Measurements from ENCODE around the gene CGN. TPM values are rescaled to one million over a fixed set of nuclear protein-coding genes. Genes with fewer than 3 reads are reported as not detected.
A peak's percentile ranks its signal among the peaks of the same experiment; 100 is the strongest.

CGN gene
- total RNA-seq, 2 experiments from 2014 or later: 1.7 to 1.9 TPM

DNA sequence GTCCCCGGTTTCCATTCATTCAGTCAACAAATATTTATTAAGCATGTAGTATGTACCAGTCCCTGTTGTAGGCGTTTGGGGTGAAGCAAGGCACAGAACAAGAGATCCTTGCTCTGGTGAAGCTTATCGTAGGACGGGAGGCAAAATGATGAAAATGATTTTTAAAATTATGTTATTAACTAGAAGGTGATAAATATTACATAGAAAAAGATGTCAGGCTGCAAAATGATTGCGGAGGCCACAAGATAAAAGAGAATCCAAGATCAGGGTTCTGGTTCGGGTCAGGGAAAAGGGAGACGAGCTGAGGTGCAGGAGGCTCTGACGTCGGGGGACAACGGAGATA lies 602 bp upstream of the CGN start:
- intact Hi-C loops (cut with micrococcal nuclease): loop anchor here (10.0 kb wide), 1 partner anchor 66 kb away; no protein-coding TSS in a partner anchor
- Mint-ChIP-seq H3K27me3 (no peaks in the 10 kb centered on the region), H3K4me1 (ENCODE audit: low read depth) (peaks cover 27% of the 10 kb centered on the region), H3K9me3 (no peaks in the 10 kb centered on the region), H3K4me3 (peak overlapping the region; percentile 80), H3K36me3 (ENCODE audit: low read depth) (no peaks in the 10 kb centered on the region), H3K27ac (peak overlapping the region; percentile 69)
- ChIA-PET CTCF (interaction anchor here (0.6 to 1.9 kb wide), 6 partner anchors 9 to 125 kb away, joined by 3 to 6 read pairs (median 4); no protein-coding TSS in a partner anchor), POLR2A (no interaction called here)
- no peak for ATAC-seq
- TF ChIP-seq, protein P1, sequence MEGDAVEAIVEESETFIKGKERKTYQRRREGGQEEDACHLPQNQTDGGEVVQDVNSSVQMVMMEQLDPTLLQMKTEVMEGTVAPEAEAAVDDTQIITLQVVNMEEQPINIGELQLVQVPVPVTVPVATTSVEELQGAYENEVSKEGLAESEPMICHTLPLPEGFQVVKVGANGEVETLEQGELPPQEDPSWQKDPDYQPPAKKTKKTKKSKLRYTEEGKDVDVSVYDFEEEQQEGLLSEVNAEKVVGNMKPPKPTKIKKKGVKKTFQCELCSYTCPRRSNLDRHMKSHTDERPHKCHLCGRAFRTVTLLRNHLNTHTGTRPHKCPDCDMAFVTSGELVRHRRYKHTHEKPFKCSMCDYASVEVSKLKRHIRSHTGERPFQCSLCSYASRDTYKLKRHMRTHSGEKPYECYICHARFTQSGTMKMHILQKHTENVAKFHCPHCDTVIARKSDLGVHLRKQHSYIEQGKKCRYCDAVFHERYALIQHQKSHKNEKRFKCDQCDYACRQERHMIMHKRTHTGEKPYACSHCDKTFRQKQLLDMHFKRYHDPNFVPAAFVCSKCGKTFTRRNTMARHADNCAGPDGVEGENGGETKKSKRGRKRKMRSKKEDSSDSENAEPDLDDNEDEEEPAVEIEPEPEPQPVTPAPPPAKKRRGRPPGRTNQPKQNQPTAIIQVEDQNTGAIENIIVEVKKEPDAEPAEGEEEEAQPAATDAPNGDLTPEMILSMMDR (IDR thresholded peaks at IDR 0.05): no peak
- no peak for DNase-seq

DNA sequence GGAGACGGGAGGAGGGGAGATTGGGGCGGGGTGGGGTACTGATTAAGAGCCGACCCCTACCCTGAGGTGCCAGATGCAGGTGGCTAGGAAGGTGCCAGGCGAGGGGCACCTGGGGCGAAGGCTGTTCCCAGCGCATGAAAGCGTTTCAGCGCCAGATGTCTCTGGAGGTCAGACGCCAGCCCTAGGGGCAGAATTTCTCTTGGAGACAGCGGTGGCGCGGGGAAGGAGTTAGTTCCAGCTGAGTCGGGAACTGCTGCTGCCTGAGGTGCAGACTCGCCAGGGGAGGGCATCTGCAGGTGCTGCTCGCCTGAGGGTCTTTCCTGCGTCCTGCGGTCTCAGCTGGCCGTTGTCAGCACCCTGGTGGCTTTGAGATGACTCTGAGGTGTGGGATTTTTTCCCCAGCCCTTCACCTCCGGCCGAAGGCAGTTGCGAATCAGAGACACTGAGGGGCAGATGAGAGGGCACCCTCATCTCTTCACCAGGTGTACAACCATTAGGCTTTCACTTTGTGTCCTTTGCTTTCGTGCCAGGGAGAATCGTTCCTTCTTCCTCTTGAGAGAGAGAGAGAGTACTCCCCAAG lies 539 bp downstream of the CGN start:
- Mint-ChIP-seq H3K9me3 (no peaks in the 10 kb centered on the region), H3K27ac (no peak overlapping the region), H3K36me3 (ENCODE audit: low read depth) (no peaks in the 10 kb centered on the region), H3K4me3 (peak overlapping the region; percentile 80), H3K27me3 (no peaks in the 10 kb centered on the region), H3K4me1 (ENCODE audit: low read depth) (peaks cover 27% of the 10 kb centered on the region)
- TF ChIP-seq, protein P1 (IDR thresholded peaks at IDR 0.05): no peak
- CTCF ChIA-PET: interaction anchor here (1.5 to 1.9 kb wide), 3 partner anchors 30 to 68 kb away, joined by 4 to 6 read pairs (median 5); no protein-coding TSS in a partner anchor
- peak; percentile 26 for ATAC-seq
- POLR2A ChIA-PET: no interaction called here
- intact Hi-C loops (cut with micrococcal nuclease): loop anchor here (10.0 kb wide), 1 partner anchor 67 kb away; no protein-coding TSS in a partner anchor
- peak; percentile 40 for DNase-seq

DNA sequence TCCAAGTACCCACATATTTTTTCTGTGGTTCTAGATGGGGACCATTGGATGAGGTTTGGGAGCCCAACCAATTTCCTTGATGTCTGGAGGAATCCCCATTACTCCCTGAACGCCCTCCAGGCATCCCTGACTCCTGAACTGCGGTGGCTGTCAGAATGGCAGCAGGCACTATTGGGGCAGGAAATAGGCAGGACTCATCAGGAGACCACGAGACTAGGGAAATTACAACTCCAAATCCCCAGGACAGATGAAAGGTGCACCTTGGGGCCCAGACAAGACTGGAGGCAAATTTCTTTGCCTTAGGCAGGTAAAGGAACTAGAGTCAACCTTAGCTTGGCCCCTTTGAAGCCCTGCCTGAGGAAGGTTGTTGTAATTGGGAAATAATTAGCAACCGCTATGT lies 1.1 kb downstream of the CGN start:
- Mint-ChIP-seq H3K4me3 (peak overlapping the region; percentile 80), H3K36me3 (ENCODE audit: low read depth) (no peaks in the 10 kb centered on the region), H3K9me3 (no peaks in the 10 kb centered on the region), H3K27me3 (no peaks in the 10 kb centered on the region), H3K27ac (no peak overlapping the region), H3K4me1 (ENCODE audit: low read depth) (peaks cover 27% of the 10 kb centered on the region)
- DNase-seq (no peak), ATAC-seq (no peak)
- ChIA-PET CTCF (interaction anchor here (1.2 to 1.7 kb wide), 3 partner anchors 29 to 82 kb away, joined by 4 to 6 read pairs (median 4); no protein-coding TSS in a partner anchor), POLR2A (no interaction called here)
- TF ChIP-seq, protein P1 (IDR thresholded peaks at IDR 0.05): no peak
- intact Hi-C loops (cut with micrococcal nuclease): loop anchor here (10.0 kb wide), 1 partner anchor 68 kb away; no protein-coding TSS in a partner anchor

DNA sequence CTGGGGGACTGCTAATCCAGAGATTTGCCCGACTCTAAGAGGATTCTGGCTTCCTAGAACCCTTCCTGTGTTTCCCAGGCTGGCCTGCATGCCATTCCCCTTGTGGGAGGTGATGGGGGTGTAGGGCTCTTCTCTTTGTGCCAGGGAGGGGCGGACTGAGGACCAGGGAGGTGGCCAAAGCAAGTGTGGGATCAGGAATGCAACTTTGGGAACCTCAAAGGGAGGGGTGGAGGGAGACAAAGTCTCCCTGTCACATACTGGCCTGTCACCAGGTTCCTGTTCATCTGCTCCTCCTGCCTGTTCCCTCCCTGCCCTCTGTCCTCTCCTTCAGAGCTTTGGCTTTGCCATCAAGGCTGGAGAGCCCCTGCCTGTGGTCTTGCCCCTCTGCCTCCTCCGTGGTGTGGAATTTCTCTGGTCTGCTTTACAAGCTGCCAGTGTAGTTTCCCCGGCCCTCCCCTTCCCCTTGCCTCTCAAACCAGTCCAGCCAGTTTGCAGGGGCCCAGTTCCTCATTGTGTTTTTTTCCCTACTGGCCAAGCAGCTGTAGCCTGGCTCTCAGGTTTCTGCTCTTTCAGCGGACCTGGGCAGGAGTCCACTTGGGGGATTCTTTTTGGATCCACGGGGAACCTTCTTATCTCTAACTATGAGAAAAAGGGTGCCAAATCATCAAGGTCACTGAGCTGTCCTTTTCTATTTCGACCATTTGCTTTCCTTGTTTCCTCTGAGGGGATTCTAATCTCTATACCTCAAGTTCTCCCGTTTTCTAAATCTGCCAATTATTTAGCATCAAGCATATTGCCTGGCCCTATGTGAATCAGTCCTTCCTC lies 1.8 kb downstream of the CGN start:
- TF ChIP-seq, protein P1 (IDR thresholded peaks at IDR 0.05): no peak
- no peak for DNase-seq
- Mint-ChIP-seq H3K36me3 (ENCODE audit: low read depth) (no peaks in the 10 kb centered on the region), H3K27me3 (no peaks in the 10 kb centered on the region), H3K4me3 (peak overlapping the region; percentile 4), H3K27ac (no peak overlapping the region), H3K9me3 (no peaks in the 10 kb centered on the region), H3K4me1 (ENCODE audit: low read depth) (peaks cover 27% of the 10 kb centered on the region)
- ATAC-seq: no peak
- POLR2A ChIA-PET: interaction anchor here (0.6 kb wide), 1 partner anchor 195 kb away, joined by 3 read pairs; no protein-coding TSS in a partner anchor
- intact Hi-C loops (cut with micrococcal nuclease): loop anchor here (10.0 kb wide), 1 partner anchor 68 kb away; no protein-coding TSS in a partner anchor
- CTCF ChIA-PET: interaction anchor here (1.1 to 1.5 kb wide), 3 partner anchors 13 to 81 kb away, joined by 3 to 4 read pairs (median 4); no protein-coding TSS in a partner anchor

All from activated CD8-positive, alpha-beta T cell treated with anti-CD3 and anti-CD28 coated beads for 36 hours (primary cell).